GM12865 (cell line): Measurements from ENCODE around the gene ZW10.
"Not testable (repeated sequence)": the region's sequence is repeated elsewhere in the genome, so short reads cannot be mapped to it uniquely, and the experiment has no call there.

ENCODE experiments used
- DNase-seq: peaks from one replicate; pipeline ENCODE4 v3.0.0; 2010; ENCODE audit warnings: low read depth
- H3K4me3 ChIP-seq: 2 replicates; pipeline ENCODE4 v1.5.1; 2011; ENCODE audit warnings: mild to moderate bottlenecking, low read depth, low read length, control low read depth
- TF ChIP-seq, protein P1 (sequence below): IDR thresholded peaks from 2 replicates; pipeline ENCODE4 v1.5.1; 2011; ENCODE audit warnings: low read length, control low read depth, low read depth, inconsistent platforms; ENCODE audit not compliant: insufficient read depth; ENCODE audit errors: missing control alignments

ZW10 gene

DNA sequence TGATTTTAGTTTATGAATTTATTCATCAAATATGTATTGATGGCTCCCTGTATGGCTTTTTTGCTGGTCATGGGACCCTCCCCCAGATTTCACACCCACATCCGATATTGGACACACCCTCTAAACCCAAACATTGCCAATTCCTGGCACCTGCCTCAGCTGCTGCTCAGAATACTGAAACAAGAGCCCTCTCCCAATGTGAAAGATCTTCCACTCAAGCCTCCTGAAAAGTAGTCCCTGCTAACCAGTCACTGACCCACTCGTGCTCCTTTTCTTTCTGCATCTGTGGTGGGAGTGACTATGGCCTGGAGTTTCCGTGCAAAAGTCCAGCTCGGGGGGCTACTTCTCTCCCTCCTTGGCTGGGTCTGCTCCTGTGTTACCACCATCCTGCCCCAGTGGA is 6.0 kb upstream of the ZW10 start, which contains the start of gene CLDN25:
CLDN25 (plus strand) TSS at position 301 of the 400 bp plus-strand sequence; CDS start at position 301, 0 bp downstream.
- TF ChIP-seq, protein P1, sequence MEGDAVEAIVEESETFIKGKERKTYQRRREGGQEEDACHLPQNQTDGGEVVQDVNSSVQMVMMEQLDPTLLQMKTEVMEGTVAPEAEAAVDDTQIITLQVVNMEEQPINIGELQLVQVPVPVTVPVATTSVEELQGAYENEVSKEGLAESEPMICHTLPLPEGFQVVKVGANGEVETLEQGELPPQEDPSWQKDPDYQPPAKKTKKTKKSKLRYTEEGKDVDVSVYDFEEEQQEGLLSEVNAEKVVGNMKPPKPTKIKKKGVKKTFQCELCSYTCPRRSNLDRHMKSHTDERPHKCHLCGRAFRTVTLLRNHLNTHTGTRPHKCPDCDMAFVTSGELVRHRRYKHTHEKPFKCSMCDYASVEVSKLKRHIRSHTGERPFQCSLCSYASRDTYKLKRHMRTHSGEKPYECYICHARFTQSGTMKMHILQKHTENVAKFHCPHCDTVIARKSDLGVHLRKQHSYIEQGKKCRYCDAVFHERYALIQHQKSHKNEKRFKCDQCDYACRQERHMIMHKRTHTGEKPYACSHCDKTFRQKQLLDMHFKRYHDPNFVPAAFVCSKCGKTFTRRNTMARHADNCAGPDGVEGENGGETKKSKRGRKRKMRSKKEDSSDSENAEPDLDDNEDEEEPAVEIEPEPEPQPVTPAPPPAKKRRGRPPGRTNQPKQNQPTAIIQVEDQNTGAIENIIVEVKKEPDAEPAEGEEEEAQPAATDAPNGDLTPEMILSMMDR = no peak
- no peak for DNase-seq
- no peak within 1 kb of the TSS for H3K4me3 ChIP-seq

DNA sequence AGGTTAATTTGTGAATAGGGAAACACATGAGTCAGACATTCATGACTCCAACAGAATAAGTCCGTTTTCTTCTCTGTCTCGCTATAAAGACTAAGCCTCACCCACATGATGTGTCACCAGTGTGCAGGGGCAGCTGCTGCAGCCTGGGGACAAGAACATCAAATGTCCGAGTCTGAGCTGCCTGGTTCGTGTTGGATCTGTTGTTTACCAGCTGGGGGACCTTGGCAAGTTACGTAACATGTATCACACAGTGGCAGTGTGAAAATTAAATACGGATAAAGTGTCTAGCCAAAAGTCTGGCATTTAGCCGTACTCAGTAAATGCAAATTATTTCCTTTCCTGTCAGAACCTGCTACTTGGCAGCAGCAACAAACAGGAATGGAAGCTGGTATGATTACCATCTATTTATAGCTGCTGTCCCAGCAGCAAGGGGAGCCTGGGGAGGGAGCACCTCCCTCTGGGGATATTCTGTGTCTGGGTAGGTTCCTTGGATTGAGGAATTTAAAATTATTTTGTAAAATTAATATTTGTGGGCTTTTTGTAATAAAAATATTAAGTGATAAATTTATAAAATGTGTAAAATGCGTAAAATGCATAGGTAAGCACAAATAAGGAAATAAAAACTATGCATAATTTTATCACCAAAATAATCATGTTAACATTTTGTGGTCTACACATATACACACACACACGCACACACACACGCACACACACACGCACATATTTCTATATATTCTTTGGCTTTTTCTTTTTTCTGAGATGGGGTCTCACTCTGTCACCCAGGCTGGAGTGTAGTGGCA is 4.8 kb upstream of the ZW10 start:
- no peak for DNase-seq
- TF ChIP-seq, protein P1 = no peak
- H3K4me3 ChIP-seq = no peak overlapping the region

DNA sequence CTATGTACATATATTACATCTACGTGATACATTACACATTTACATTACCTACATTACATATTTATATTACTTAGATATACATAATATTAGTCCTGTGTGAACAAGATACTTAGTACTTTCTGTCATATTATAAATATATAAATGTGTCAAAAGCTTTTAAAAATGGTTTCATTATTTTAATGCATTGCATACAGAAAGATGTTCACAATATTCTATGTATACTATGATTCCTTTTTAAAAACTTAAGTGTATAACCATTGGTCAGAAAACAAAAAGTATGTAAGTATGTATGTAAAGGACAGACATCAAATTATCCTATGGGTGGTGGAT is 647 bp upstream of the ZW10 start:
- H3K4me3 ChIP-seq = peak overlapping the region; percentile 93
- DNase-seq = no peak

DNA sequence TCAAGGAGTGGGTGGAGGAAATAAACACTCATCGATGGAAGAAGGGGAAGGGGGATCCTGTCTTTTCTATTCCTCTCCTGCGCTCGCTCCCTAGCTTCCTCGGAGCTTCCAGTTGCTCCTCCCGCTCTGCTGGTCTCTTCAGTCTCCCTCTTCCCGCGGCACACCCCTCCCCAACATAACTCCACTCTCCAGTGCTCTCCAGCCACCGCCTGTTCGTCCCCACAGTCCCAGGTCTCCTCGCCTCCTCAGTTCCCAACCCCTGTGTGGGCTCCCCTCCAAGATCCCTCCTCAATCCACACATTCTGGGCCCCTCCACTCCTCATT is 438 bp downstream of the ZW10 start:
- no peak for DNase-seq
- TF ChIP-seq, protein P1 = no peak
- peak overlapping the region; percentile 93 for H3K4me3 ChIP-seq

More for the DNA sequence above, 647 bp upstream of the ZW10 start:
- TF ChIP-seq, protein P1 = no peak

DNA sequence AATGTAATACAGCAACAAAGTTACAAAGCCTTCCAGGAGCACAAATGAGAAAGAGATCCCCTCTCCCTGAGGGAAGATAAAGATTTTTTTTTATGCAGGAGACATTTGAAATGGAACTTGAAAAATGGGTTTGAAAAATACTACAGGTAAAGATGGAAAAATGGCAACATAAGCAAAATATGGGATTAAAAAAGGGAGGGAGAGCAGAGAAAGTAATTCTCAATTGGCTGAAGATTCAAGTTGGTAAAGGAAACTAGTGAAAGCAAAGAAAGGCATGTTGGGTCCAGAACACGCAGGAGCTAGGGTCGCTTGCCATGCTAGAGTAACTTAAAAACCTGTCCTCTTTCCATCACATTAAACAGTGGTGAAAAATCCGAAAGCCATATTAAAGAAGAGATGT is 1.5 kb downstream of the ZW10 start:
- DNase-seq = no peak
- TF ChIP-seq, protein P1 = no peak
- no peak overlapping the region for H3K4me3 ChIP-seq

DNA sequence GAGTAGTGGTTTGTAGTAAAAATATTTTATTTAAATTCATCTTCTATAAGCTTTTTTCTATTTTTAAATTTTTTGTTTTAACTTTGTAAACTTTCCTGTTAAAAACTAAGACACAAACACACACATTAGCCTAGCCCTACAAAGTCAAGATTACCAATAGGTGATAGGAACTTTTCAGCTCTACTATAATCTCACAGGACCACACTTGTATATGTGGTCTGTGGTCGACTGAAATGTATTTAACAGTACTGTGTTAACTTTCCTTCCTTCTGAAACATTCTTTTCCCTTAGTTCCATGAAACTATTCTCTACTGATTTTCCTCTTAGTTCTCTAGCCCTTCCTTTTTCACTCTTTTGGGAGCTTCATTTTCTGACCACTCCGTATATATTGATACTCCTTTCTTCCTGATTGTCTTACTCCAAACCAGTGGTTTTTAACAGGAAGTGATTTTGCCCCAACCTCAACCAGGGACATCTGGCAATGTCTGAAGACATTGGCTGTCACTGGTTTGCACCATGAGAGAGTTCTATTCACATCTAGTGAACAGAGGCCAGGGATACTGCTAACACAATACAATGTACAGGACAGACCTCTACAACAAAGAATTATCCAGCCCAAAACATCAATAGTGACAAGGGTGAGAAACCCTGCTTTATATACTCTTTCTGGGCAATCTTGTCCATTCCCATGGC is 8.8 kb downstream of the ZW10 start:
- H3K4me3 ChIP-seq = no peak overlapping the region
- DNase-seq = no peak

DNA sequence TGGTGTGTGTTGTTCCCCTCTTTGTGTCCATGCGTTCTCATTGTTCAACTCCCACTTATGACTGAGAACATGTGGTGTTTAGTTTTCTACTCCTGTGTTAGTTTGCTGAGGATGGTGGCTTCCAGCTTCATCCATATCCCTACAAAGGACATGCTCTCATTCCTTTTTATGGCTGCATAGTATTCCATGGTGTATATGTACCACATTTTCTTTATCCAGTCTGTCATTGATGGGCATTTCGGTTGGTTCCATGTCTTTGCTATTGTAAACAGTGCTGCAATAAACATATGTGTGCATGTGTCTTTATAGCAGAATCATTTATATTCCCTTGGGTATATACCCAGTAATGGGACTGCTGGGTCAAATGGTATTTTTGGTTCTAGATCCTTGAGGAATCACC is 10.5 kb downstream of the ZW10 start:
- DNase-seq, H3K4me3 ChIP-seq: not testable (repeated sequence)

More for the DNA sequence above, 8.8 kb downstream of the ZW10 start:
- TF ChIP-seq, protein P1 = no peak
